GM12878 (cell line): Measurements from ENCODE around the gene TNFRSF1A. TPM values are rescaled to one million over a fixed set of nuclear protein-coding genes. Genes with fewer than 3 reads are reported as not detected.

Experiments used
- ATAC-seq: fragments of 200-7000 bp; cut with Tn5 transposase; 3 replicates; pipeline ENCODE4 v1.9.1; 2020; ENCODE audit warnings: mild to moderate bottlenecking, moderate library complexity
- BruUV-seq: library from RNA; stranded (reverse); fragments of 400-500 nt; replicated peaks from 2 replicates; lab custom pipeline; 2021; lab: Mats Ljungman, UMichigan
- CTCF ChIA-PET: fragments of 300-600 bp; sonication (Branson Sonifier 250); formaldehyde crosslinking; extraction: SDS; loops from one replicate; lab custom pipeline; 2021; ENCODE audit warnings: inconsistent platforms; lab: Yijun Ruan, JAX
- POLR2A ChIA-PET: fragments of 350-600 bp; formaldehyde crosslinking; extraction: SDS; loops from one replicate; lab custom pipeline; 2021; ENCODE audit warnings: inconsistent platforms; lab: Charles Lee
- RAD21 ChIA-PET: fragments of 300-600 bp; sonication (Branson Sonifier 250); formaldehyde crosslinking; loops from one replicate; lab custom pipeline; 2023; ENCODE audit warnings: antibody characterized with exemption; ENCODE audit not compliant: unreplicated experiment; lab: Charles Lee
- SMC1A ChIA-PET: fragments of 300-600 bp; sonication (Branson Sonifier 250); formaldehyde crosslinking; loops from one replicate; lab custom pipeline; 2023; ENCODE audit not compliant: unreplicated experiment, uncharacterized antibody; lab: Charles Lee
- DNase-seq: peaks from one replicate; pipeline ENCODE4 v3.0.0-alpha.2; 2011; ENCODE audit warnings: low read depth, low spot score
- FAIRE-seq: peaks from 3 replicates; lab custom pipeline; 2011; peaks lifted over from hg19 to GRCh38; lab: Jason Lieb, UNC
- H2AFZ ChIP-seq: 2 replicates; pipeline ENCODE4 v1.6.0; 2011; ENCODE audit warnings: low read depth, low read length, control low read depth; ENCODE audit not compliant: control insufficient read depth
- H3K27ac ChIP-seq: 2 replicates; pipeline ENCODE4 v1.5.1; 2011; ENCODE audit warnings: control low read depth; ENCODE audit not compliant: control insufficient read depth, insufficient read depth
- H3K27me3 ChIP-seq, 2 experiments: replicated peaks in 1 of 2; 2 replicates each; pipeline versions ENCODE4 v1.6.0 to v1.6.1; 2011; ENCODE audit warnings: low read length in 1 of 2; ENCODE audit not compliant: control insufficient read depth in 2 of 2, insufficient read depth in 2 of 2
- H3K36me3 ChIP-seq, 2 experiments: 2 replicates each; pipeline ENCODE4 v1.5.1; 2011; ENCODE audit warnings: low read length in 1 of 2; ENCODE audit not compliant: control insufficient read depth in 2 of 2, insufficient read depth in 2 of 2
- H3K4me1 ChIP-seq: 2 replicates; pipeline ENCODE4 v1.6.1; 2011; ENCODE audit warnings: mild to moderate bottlenecking, low read length, moderate library complexity, mixed read lengths; ENCODE audit not compliant: control insufficient read depth, insufficient read depth
- H3K4me2 ChIP-seq: 2 replicates; pipeline ENCODE4 v1.6.0; 2011; ENCODE audit warnings: control low read depth; ENCODE audit not compliant: control insufficient read depth, insufficient read depth
- H3K4me3 ChIP-seq: fragments of 200-600 bp; sonication (generic); 2 replicates; pipeline ENCODE4 v1.5.1; 2016
- H3K79me2 ChIP-seq: 2 replicates; pipeline ENCODE4 v1.6.0; 2011; ENCODE audit warnings: low read length; ENCODE audit not compliant: control insufficient read depth, insufficient read depth
- H3K9ac ChIP-seq: 2 replicates; pipeline ENCODE4 v1.8.0; 2011; ENCODE audit warnings: low read length, control low read depth, mixed read lengths; ENCODE audit not compliant: control insufficient read depth, insufficient read depth
- H3K9me3 ChIP-seq: replicated peaks from 3 replicates; pipeline ENCODE4 v1.5.1; 2011; ENCODE audit warnings: mild to moderate bottlenecking, low read length; ENCODE audit not compliant: control insufficient read depth, insufficient read depth
- H4K20me1 ChIP-seq: 2 replicates; pipeline ENCODE4 v1.6.0; 2011; ENCODE audit not compliant: control insufficient read depth, insufficient read depth
- CBX5 ChIP-seq: sonication (generic); IDR thresholded peaks from 2 replicates; pipeline ENCODE4 v1.6.1; 2016; ENCODE audit warnings: low read depth, moderate library complexity, mild to moderate bottlenecking, inconsistent platforms
- EED ChIP-seq: sonication (generic); IDR thresholded peaks from 2 replicates; pipeline ENCODE4 v1.6.1; 2016; ENCODE audit warnings: antibody characterized with exemption, low read depth
- HDAC2 ChIP-seq: fragments of 200-600 bp; sonication (generic); IDR thresholded peaks from 2 replicates; pipeline ENCODE4 v1.6.1; 2017
- IKZF2 ChIP-seq, 2 experiments: fragments of 450-650 bp; IDR thresholded peaks; 2 replicates each; pipeline ENCODE4 v1.6.1; 2017; ENCODE audit warnings: mild to moderate bottlenecking in 2 of 2, moderate library complexity in 2 of 2
- NFYB ChIP-seq: IDR thresholded peaks from 2 replicates; pipeline ENCODE4 v1.6.1; 2011; ENCODE audit warnings: low read depth, mild to moderate bottlenecking, low read length, improper control_type of control experiment, moderate library complexity; ENCODE audit not compliant: insufficient read depth
- NR2C1 ChIP-seq: fragments of 450-650 bp; IDR thresholded peaks from 2 replicates; pipeline ENCODE4 v1.6.1; 2017; ENCODE audit warnings: antibody characterized with exemption, mild to moderate bottlenecking, moderate library complexity
- NR2C2 ChIP-seq: IDR thresholded peaks from 2 replicates; pipeline ENCODE4 v1.6.1; 2011; ENCODE audit warnings: borderline replicate concordance, low read depth; ENCODE audit not compliant: control insufficient read depth, insufficient read length
- POLR2A ChIP-seq: IDR thresholded peaks from 2 replicates; pipeline ENCODE4 v1.6.1; 2011; ENCODE audit warnings: low read depth, mild to moderate bottlenecking, low read length
- POU2F2 ChIP-seq: IDR thresholded peaks from 3 replicates; pipeline ENCODE4 v1.6.1; 2011; ENCODE audit warnings: low read depth, mild to moderate bottlenecking, low read length, borderline replicate concordance
- RAD21 ChIP-seq: IDR thresholded peaks from 2 replicates; pipeline ENCODE4 v1.6.1; 2011; ENCODE audit warnings: mild to moderate bottlenecking, low read depth, low read length, moderate library complexity; ENCODE audit not compliant: insufficient read depth
- RELA ChIP-seq: fragments of 450-650 bp; IDR thresholded peaks from 2 replicates; pipeline ENCODE4 v1.8.0; 2014; ENCODE audit warnings: borderline replicate concordance; ENCODE audit not compliant: partially characterized antibody
- ZBTB11 ChIP-seq: fragments of 450-650 bp; formaldehyde crosslinking; IDR thresholded peaks from 2 replicates; pipeline ENCODE4 v1.5.0; 2022; ENCODE audit warnings: mild to moderate bottlenecking, missing genetic modification characterization
- ZNF217 ChIP-seq: fragments of 450-650 bp; IDR thresholded peaks from 2 replicates; pipeline ENCODE4 v1.6.1; 2017; ENCODE audit warnings: antibody characterized with exemption, mild to moderate bottlenecking
- WGBS: methylation state at CpG from one replicate; pipeline ENCODE4 v1.1.6; 2016; ENCODE audit warnings: low lambda C conversion rate; ENCODE audit not compliant: insufficient replicate concordance, insufficient coverage; ENCODE audit errors: missing lambda C conversion rate; 5-methylcytosine and 5-hydroxymethylcytosine counted together
- in situ Hi-C: fragments of 300-500 bp; cut with MboI; formaldehyde crosslinking; loops from 9 replicates; pipeline ENCODE4 v1.14.3; 2018; ENCODE audit warnings: mixed read lengths
- intact Hi-C: fragments of 100-400 bp; cut with micrococcal nuclease; formaldehyde crosslinking; loops from one replicate; pipeline ENCODE4 v1.14.2; 2022; ENCODE audit not compliant: unreplicated experiment
- polyA plus RNA-seq, 11 experiments: library from polyadenylated mRNA; depleted of rRNA in 4 of 11; unstranded in 6 of 11; stranded (reverse) in 5 of 11; fragments of >200 nt; fragmentation: Nextera tagmentation in 4 of 11; fragmentation: Illumina TruSeq in 1 of 11; extraction: Ambion mirVana in 4 of 11; extraction: Trizol in 1 of 11; gene quantifications; 1 replicate in 1 of 11; 2 replicates in 10 of 11; pipeline versions ENCODE4 v1.2.1 to v1.2.3, GENCODE V29; 2011 to 2016; ENCODE audit warnings: inconsistent platforms in 2 of 11, missing spikeins in 2 of 11, low read depth in 1 of 11
- total RNA-seq, 4 experiments: library from RNA; depleted of rRNA in 3 of 4; stranded (reverse); fragments of >200 nt in 3 of 4; fragmentation: Illumina TruSeq in 1 of 4; extraction: Trizol in 1 of 4; gene quantifications; 2 replicates each; pipeline versions ENCODE4 v1.2.1 to v1.2.3, GENCODE V29; 2013 to 2021
- TF ChIP-seq, protein P1 (sequence below): IDR thresholded peaks from 2 replicates; pipeline ENCODE4 v1.6.1; 2011; ENCODE audit warnings: borderline replicate concordance, low read depth, mild to moderate bottlenecking, moderate library complexity, mixed read lengths, low read length; ENCODE audit not compliant: insufficient read depth; ENCODE audit errors: extremely low read length
- TF ChIP-seq, protein P2 (sequence below): IDR thresholded peaks from 2 replicates; pipeline ENCODE4 v1.6.1; 2011; ENCODE audit warnings: mild to moderate bottlenecking, low read depth, low read length, moderate library complexity; ENCODE audit not compliant: insufficient replicate concordance
- TF ChIP-seq, protein P3 (sequence below): IDR thresholded peaks from 2 replicates; pipeline ENCODE4 v1.6.1; 2011; ENCODE audit warnings: borderline replicate concordance, low read depth, mild to moderate bottlenecking, moderate library complexity, low read length; ENCODE audit not compliant: insufficient read depth, poor library complexity, severe bottlenecking

TNFRSF1A gene
- total and polyA plus RNA-seq, 10 of the 15 experiments (the other 5 are each of a cell fraction or from before 2014, with no cell fraction given), result 0.24 to 16.5 (median 13.0) TPM

- no peak overlapping the region for H3K4me2 ChIP-seq
- WGBS, result 53% methylated on average over 13 of the region's 13 CpGs
- ChIA-PET RAD21 (interaction anchor here (0.9 kb wide), 1 partner anchor 87 kb away, joined by 3 read pairs; no protein-coding TSS in a partner anchor), CTCF (interaction anchor here (0.7 to 0.9 kb wide), 2 partner anchors 11 to 1958 kb away, joined by 3 read pairs; no protein-coding TSS in a partner anchor), POLR2A (no interaction called here), SMC1A (interaction anchor here (0.6 kb wide), 1 partner anchor 93 kb away, joined by 3 read pairs; no protein-coding TSS in a partner anchor)
- DNase-seq, result no peak
- in situ Hi-C loops (no loop called here), intact Hi-C loops (no loop called here)
- no peaks in the 10 kb centered on the region for H3K36me3 ChIP-seq
- ATAC-seq, result no peak
- BruUV-seq, result no TSS peak
- H4K20me1 ChIP-seq, result no peaks in the 10 kb centered on the region
- no peak overlapping the region for H2AFZ ChIP-seq
- H3K27ac ChIP-seq, result no peak overlapping the region
- no peaks in the 10 kb centered on the region for H3K4me1 ChIP-seq
- H3K9me3 ChIP-seq, result no peaks in the 10 kb centered on the region
- H3K79me2 ChIP-seq, result no peaks in the 10 kb centered on the region
- H3K9ac ChIP-seq, result no peak overlapping the region
- H3K27me3 ChIP-seq, result peaks cover 11 to 12% of the 10 kb centered on the region in 2 experiments; a peak in 3 of 4 replicates
- no peak overlapping the region for H3K4me3 ChIP-seq
- FAIRE-seq, result no peak
- TF ChIP-seq CBX5 (no peak), RELA (no peak), RAD21 (no peak), NR2C1 (no peak), ZNF217 (no peak), NFYB (no peak), IKZF2 (IDR thresholded peaks at IDR 0.05) (no peak), EED (no peak), POLR2A (no peak), NR2C2 (no peak), POU2F2 (no peak), HDAC2 (no peak), ZBTB11 (no peak)
- TF ChIP-seq, protein P1, sequence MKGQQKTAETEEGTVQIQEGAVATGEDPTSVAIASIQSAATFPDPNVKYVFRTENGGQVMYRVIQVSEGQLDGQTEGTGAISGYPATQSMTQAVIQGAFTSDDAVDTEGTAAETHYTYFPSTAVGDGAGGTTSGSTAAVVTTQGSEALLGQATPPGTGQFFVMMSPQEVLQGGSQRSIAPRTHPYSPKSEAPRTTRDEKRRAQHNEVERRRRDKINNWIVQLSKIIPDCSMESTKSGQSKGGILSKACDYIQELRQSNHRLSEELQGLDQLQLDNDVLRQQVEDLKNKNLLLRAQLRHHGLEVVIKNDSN, result no peak
- TF ChIP-seq, protein P2, sequence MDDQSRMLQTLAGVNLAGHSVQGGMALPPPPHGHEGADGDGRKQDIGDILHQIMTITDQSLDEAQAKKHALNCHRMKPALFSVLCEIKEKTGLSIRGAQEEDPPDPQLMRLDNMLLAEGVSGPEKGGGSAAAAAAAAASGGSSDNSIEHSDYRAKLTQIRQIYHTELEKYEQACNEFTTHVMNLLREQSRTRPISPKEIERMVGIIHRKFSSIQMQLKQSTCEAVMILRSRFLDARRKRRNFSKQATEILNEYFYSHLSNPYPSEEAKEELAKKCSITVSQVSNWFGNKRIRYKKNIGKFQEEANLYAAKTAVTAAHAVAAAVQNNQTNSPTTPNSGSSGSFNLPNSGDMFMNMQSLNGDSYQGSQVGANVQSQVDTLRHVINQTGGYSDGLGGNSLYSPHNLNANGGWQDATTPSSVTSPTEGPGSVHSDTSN, result no peak
- TF ChIP-seq, protein P3, sequence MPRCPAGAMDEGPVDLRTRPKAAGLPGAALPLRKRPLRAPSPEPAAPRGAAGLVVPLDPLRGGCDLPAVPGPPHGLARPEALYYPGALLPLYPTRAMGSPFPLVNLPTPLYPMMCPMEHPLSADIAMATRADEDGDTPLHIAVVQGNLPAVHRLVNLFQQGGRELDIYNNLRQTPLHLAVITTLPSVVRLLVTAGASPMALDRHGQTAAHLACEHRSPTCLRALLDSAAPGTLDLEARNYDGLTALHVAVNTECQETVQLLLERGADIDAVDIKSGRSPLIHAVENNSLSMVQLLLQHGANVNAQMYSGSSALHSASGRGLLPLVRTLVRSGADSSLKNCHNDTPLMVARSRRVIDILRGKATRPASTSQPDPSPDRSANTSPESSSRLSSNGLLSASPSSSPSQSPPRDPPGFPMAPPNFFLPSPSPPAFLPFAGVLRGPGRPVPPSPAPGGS, result no peak
Measured at GRCh38 chr12:6378709-6379472, 37.0 kb upstream of the TNFRSF1A start.
